A549 (cell line): ENCODE data around the gene DENND5A.

Experiments used
- CEBPB ChIP-seq, 2 experiments: fragments of >200 bp in 1 of 2; sonication (Bioruptor Twin) in 1 of 2; formaldehyde crosslinking in 1 of 2; IDR thresholded peaks; 2 replicates each; pipeline ENCODE4 v1.6.1; 2012 to 2016
- CTCF ChIP-seq: fragments of >200 bp; sonication (Bioruptor Twin); formaldehyde crosslinking; IDR thresholded peaks from 3 replicates; pipeline ENCODE4 v1.5.1; 2016
- ESRRA ChIP-seq: fragments of 150-350 bp; IDR thresholded peaks from 2 replicates; pipeline ENCODE4 v1.6.1; 2014; ENCODE audit warnings: mild to moderate bottlenecking, low read length, borderline replicate concordance
- MAZ ChIP-seq: fragments of 150-350 bp; IDR thresholded peaks from 2 replicates; pipeline ENCODE4 v1.6.1; 2014; ENCODE audit warnings: antibody characterized with exemption, low read depth, low read length, borderline replicate concordance
- REST ChIP-seq: fragments of 200-600 bp; sonication (generic); IDR thresholded peaks from 2 replicates; pipeline ENCODE4 v1.6.1; 2016; ENCODE audit warnings: antibody characterized with exemption, mild to moderate bottlenecking, moderate library complexity
- RFX5 ChIP-seq: fragments of 450-650 bp; IDR thresholded peaks from 2 replicates; pipeline ENCODE4 v1.7.1; 2014; ENCODE audit warnings: antibody characterized with exemption, mild to moderate bottlenecking, moderate library complexity

- TF ChIP-seq CTCF (no peak), MAZ (no peak), RFX5 (no peak), CEBPB (IDR thresholded peaks at IDR 0.05) (no peak), REST (no peak), ESRRA (no peak)
Measured at GRCh38 chr11:9144828-9145227, 120.3 kb downstream of the DENND5A start.
